ENCODE data around the gene FGD3. TPM values are rescaled to one million over a fixed set of nuclear protein-coding genes. Genes with fewer than 3 reads are reported as not detected.

Gene FGD3
- polyA plus RNA-seq, 6 donors from 2014 or later, result 37.0 to 115 (median 65.8) TPM

GRCh38 chr9:92948038-92948534, 763 bp downstream of the FGD3 start:
- H3K36me3 Mint-ChIP-seq, result no peaks in the 10 kb centered on the region
- H3K9me3 Mint-ChIP-seq, result peaks cover 0 to 4% (median 0%) of the 10 kb centered on the region in 7 donors
- peak overlapping the region in 6 of 8 donors; percentile 67 to 88 (median 78) for H3K4me3 Mint-ChIP-seq
- ATAC-seq (ENCODE audit: low read depth in 2 of 2) (no peak), DNase-seq (no peak)
- peaks cover 8 to 15% (median 13%) of the 10 kb centered on the region in 3 donors for H3K4me1 Mint-ChIP-seq
- peak overlapping the region in 1 of 6 donors; percentile 50 for H3K27ac Mint-ChIP-seq
- peaks cover 32 to 55% (median 42%) of the 10 kb centered on the region in 3 donors for H3K27me3 Mint-ChIP-seq

- H3K27me3 Mint-ChIP-seq, result peaks cover 32 to 55% (median 42%) of the 10 kb centered on the region in 3 donors
- no peaks in the 10 kb centered on the region for H3K36me3 Mint-ChIP-seq
- H3K27ac Mint-ChIP-seq, result no peak overlapping the region
- ATAC-seq (ENCODE audit: low read depth in 2 of 2) (no peak), DNase-seq (no peak)
- H3K9me3 Mint-ChIP-seq, result peaks cover 0 to 4% (median 0%) of the 10 kb centered on the region in 7 donors
- no peak overlapping the region for H3K4me3 Mint-ChIP-seq
- peaks cover 8 to 19% (median 16%) of the 10 kb centered on the region in 3 donors for H3K4me1 Mint-ChIP-seq
Measured at GRCh38 chr9:92948632-92949031, 1.3 kb downstream of the FGD3 start.

GRCh38 chr9:92949266-92949982, 2.1 kb downstream of the FGD3 start:
- H3K4me3 Mint-ChIP-seq, result peak overlapping the region in 1 of 8 donors; percentile 52
- no peaks in the 10 kb centered on the region for H3K36me3 Mint-ChIP-seq
- ATAC-seq (ENCODE audit: low read depth in 2 of 2) (no peak), DNase-seq (no peak)
- H3K4me1 Mint-ChIP-seq, result peaks cover 13 to 27% (median 24%) of the 10 kb centered on the region in 3 donors
- H3K9me3 Mint-ChIP-seq, result peaks cover 0 to 4% (median 0%) of the 10 kb centered on the region in 7 donors
- peaks cover 32 to 55% (median 42%) of the 10 kb centered on the region in 3 donors for H3K27me3 Mint-ChIP-seq
- H3K27ac Mint-ChIP-seq, result no peak overlapping the region

- H3K27me3 Mint-ChIP-seq, result peaks cover 30 to 53% (median 42%) of the 10 kb centered on the region in 3 donors
- peaks cover 19 to 32% (median 30%) of the 10 kb centered on the region in 3 donors for H3K4me1 Mint-ChIP-seq
- H3K27ac Mint-ChIP-seq, result peak overlapping the region in 1 of 6 donors; percentile 67
- DNase-seq (no peak), ATAC-seq (ENCODE audit: low read depth in 2 of 2) (no peak)
- H3K9me3 Mint-ChIP-seq, result peaks cover 0 to 4% (median 0%) of the 10 kb centered on the region in 7 donors
- H3K4me3 Mint-ChIP-seq, result no peak overlapping the region
- no peaks in the 10 kb centered on the region for H3K36me3 Mint-ChIP-seq
Measured at GRCh38 chr9:92950359-92950955, 3.1 kb downstream of the FGD3 start.

- no peaks in the 10 kb centered on the region for H3K36me3 Mint-ChIP-seq
- no peaks in the 10 kb centered on the region for H3K9me3 Mint-ChIP-seq
- ATAC-seq (ENCODE audit: low read depth in 2 of 2) (no peak), DNase-seq (no peak)
- peaks cover 14 to 35% (median 27%) of the 10 kb centered on the region in 3 donors for H3K27me3 Mint-ChIP-seq
- H3K4me1 Mint-ChIP-seq, result peaks cover 11 to 28% (median 19%) of the 10 kb centered on the region in 3 donors
- peak overlapping the region in 1 of 8 donors; percentile 76 for H3K4me3 Mint-ChIP-seq
- H3K27ac Mint-ChIP-seq, result no peak overlapping the region
Measured at GRCh38 chr9:92952906-92953610, 5.7 kb downstream of the FGD3 start.

- ATAC-seq (ENCODE audit: low read depth in 2 of 2), result peak; percentile 57 to 67
Measured at GRCh38 chr9:92954049-92954861, 6.9 kb downstream of the FGD3 start.

GRCh38 chr9:92954886-92955285, 7.6 kb downstream of the FGD3 start:
- ATAC-seq (ENCODE audit: low read depth in 2 of 2), result no peak
- no peak for DNase-seq
- Mint-ChIP-seq H3K4me3 (peak overlapping the region in 3 of 8 donors; percentile 48 to 76 (median 61)), H3K4me1 (peaks cover 15 to 30% (median 18%) of the 10 kb centered on the region in 3 donors), H3K27me3 (peaks cover 3 to 18% (median 8%) of the 10 kb centered on the region in 3 donors), H3K9me3 (no peaks in the 10 kb centered on the region), H3K36me3 (no peaks in the 10 kb centered on the region), H3K27ac (peak overlapping the region in 1 of 6 donors; percentile 55)

More at GRCh38 chr9:92954049-92954861, 6.9 kb downstream of the FGD3 start:
- Mint-ChIP-seq H3K9me3 (no peaks in the 10 kb centered on the region), H3K27ac (peak overlapping the region in 2 of 6 donors; percentile 47 to 55), H3K4me3 (peak overlapping the region in 7 of 8 donors; percentile 59 to 80 (median 73)), H3K27me3 (peaks cover 8 to 24% (median 15%) of the 10 kb centered on the region in 3 donors), H3K36me3 (no peaks in the 10 kb centered on the region), H3K4me1 (peaks cover 11 to 27% (median 15%) of the 10 kb centered on the region in 3 donors)
- no peak for DNase-seq

- Mint-ChIP-seq H3K27ac (peak overlapping the region in 4 of 6 donors; percentile 21 to 93 (median 22)), H3K36me3 (no peaks in the 10 kb centered on the region), H3K4me1 (peaks cover 34 to 47% (median 39%) of the 10 kb centered on the region in 3 donors), H3K4me3 (no peak overlapping the region), H3K9me3 (peaks cover 0 to 3% (median 0%) of the 10 kb centered on the region in 7 donors), H3K27me3 (no peaks in the 10 kb centered on the region)
- DNase-seq (no peak), ATAC-seq (ENCODE audit: low read depth in 2 of 2) (no peak)
Measured at GRCh38 chr9:92960561-92961290, 13.4 kb downstream of the FGD3 start.

GRCh38 chr9:92961627-92962302, 14.4 kb downstream of the FGD3 start:
- peaks cover 41 to 57% (median 49%) of the 10 kb centered on the region in 3 donors for H3K4me1 Mint-ChIP-seq
- peak overlapping the region in 3 of 8 donors; percentile 7 to 58 (median 54) for H3K4me3 Mint-ChIP-seq
- peak overlapping the region; percentile 60 to 87 (median 74) for H3K27ac Mint-ChIP-seq
- H3K36me3 Mint-ChIP-seq, result no peaks in the 10 kb centered on the region
- DNase-seq, result no peak
- H3K27me3 Mint-ChIP-seq, result no peaks in the 10 kb centered on the region
- ATAC-seq (ENCODE audit: low read depth in 2 of 2), result no peak
- H3K9me3 Mint-ChIP-seq, result peaks cover 0 to 3% (median 0%) of the 10 kb centered on the region in 7 donors

GRCh38 chr9:92962303-92962649, 15.0 kb downstream of the FGD3 start:
- Mint-ChIP-seq H3K4me3 (peak overlapping the region in 3 of 8 donors; percentile 7 to 58 (median 20)), H3K4me1 (peaks cover 45 to 60% (median 54%) of the 10 kb centered on the region in 3 donors)
- ATAC-seq (ENCODE audit: low read depth in 2 of 2), result no peak

GRCh38 chr9:92962846-92963245, 15.5 kb downstream of the FGD3 start:
- DNase-seq (no peak), ATAC-seq (ENCODE audit: low read depth in 2 of 2) (no peak)
- H3K27ac Mint-ChIP-seq, result peak overlapping the region in 2 of 6 donors; percentile 70 to 87
- H3K4me1 Mint-ChIP-seq, result peaks cover 46 to 64% (median 60%) of the 10 kb centered on the region in 3 donors
- H3K9me3 Mint-ChIP-seq, result peaks cover 0 to 3% (median 0%) of the 10 kb centered on the region in 7 donors
- H3K27me3 Mint-ChIP-seq, result no peaks in the 10 kb centered on the region
- H3K36me3 Mint-ChIP-seq, result no peaks in the 10 kb centered on the region
- H3K4me3 Mint-ChIP-seq, result peak overlapping the region in 1 of 8 donors; percentile 58

More at GRCh38 chr9:92962303-92962649, 15.0 kb downstream of the FGD3 start:
- H3K36me3 Mint-ChIP-seq, result no peaks in the 10 kb centered on the region
- H3K27me3 Mint-ChIP-seq, result no peaks in the 10 kb centered on the region
- peak overlapping the region in 5 of 6 donors; percentile 60 to 87 (median 71) for H3K27ac Mint-ChIP-seq
- H3K9me3 Mint-ChIP-seq, result peaks cover 0 to 3% (median 0%) of the 10 kb centered on the region in 7 donors
- no peak for DNase-seq

Measured in naive B cell (primary cell).